Peyer's patch (tissue), 4 donors: ENCODE results near the gene CDK1. TPM values are rescaled to one million over a fixed set of nuclear protein-coding genes. Genes with fewer than 3 reads are reported as not detected.
A peak's percentile ranks its signal among the peaks of the same experiment; 100 is the strongest.

Experiments
- DNase-seq, 3 donors: peaks; one replicate each; pipeline ENCODE4 v3.0.0-alpha.2; 2017 to 2019
- H3K27ac ChIP-seq, 4 donors: fragments of 200-600 bp; sonication (generic); one replicate each; pipeline ENCODE4 v1.5.1; 2016 to 2019
- H3K27me3 ChIP-seq, 2 donors: fragments of 200-600 bp; sonication (generic); one replicate each; pipeline ENCODE4 v1.5.1; 2019
- H3K36me3 ChIP-seq, 3 donors: fragments of 200-600 bp; sonication (generic); one replicate each; pipeline ENCODE4 v1.5.1; 2016 to 2019
- H3K4me1 ChIP-seq, 4 donors: fragments of 200-600 bp; sonication (generic); one replicate each; pipeline ENCODE4 v1.5.1; 2016 to 2019
- H3K4me3 ChIP-seq, 4 donors: fragments of 200-600 bp; sonication (generic); 1 replicate in 3 of 4; 2 replicates in 1 of 4; pipeline ENCODE4 v1.5.1; 2016 to 2019; ENCODE audit warnings: mild to moderate bottlenecking in 1 of 4
- H3K9me3 ChIP-seq, 4 donors: fragments of 200-600 bp; sonication (generic); one replicate each; pipeline ENCODE4 v1.5.1; 2016 to 2019; ENCODE audit warnings: mild to moderate bottlenecking in 1 of 4
- CTCF ChIP-seq, 6 experiments: fragments of 450-650 bp in 4 of 6; fragments of 200-600 bp in 2 of 6; sonication (generic) in 1 of 6; IDR thresholded peaks; one replicate each; pipeline ENCODE4 v1.5.1; 2017 to 2019; ENCODE audit warnings: antibody characterized with exemption in 6 of 6, mild to moderate bottlenecking in 3 of 6, moderate library complexity in 1 of 6
- POLR2A ChIP-seq, 2 donors: fragments of 450-650 bp; IDR thresholded peaks; one replicate each; pipeline ENCODE4 v1.5.1; 2017; ENCODE audit warnings: antibody characterized with exemption in 2 of 2, mild to moderate bottlenecking in 2 of 2, moderate library complexity in 2 of 2
- total RNA-seq, 4 donors: library from RNA; depleted of rRNA; stranded (reverse); fragments of >200 nt; gene quantifications; one replicate each; pipeline ENCODE4 v1.1.0, GENCODE V29; 2016

CDK1 gene
- total RNA-seq, 4 donors from 2014 or later: 3.2 to 19.8 (median 8.4) TPM

DNA sequence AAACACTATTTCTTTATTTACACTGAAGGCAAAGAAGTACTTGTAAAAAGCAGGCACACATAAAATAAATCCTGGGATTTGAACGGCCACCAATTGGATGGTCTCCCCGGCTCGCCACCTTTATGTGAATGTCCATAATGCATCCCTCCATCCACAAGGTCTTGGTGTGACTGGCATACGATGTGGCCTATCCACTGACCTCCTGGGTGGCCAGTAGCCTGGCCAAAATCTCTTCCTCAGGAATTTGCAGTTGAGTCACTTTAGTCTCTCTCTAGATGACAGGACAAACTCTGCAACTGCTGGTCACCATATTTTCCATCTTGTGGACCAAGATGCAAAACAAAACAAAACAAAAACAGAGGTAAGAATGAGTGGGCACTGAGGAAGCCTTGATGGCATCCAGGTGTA is 39.1 kb downstream of the CDK1 start:
- TF ChIP-seq CTCF (IDR thresholded peaks at IDR 0.05) (no peak), POLR2A (IDR thresholded peaks at IDR 0.05) (no peak)
- no peaks in the 10 kb centered on the region for H3K36me3 ChIP-seq
- no peaks in the 10 kb centered on the region for H3K9me3 ChIP-seq
- H3K27me3 ChIP-seq: no peaks in the 10 kb centered on the region
- no peak for DNase-seq
- peaks cover 0 to 8% (median 0%) of the 10 kb centered on the region in 4 donors for H3K4me1 ChIP-seq
- H3K4me3 ChIP-seq: no peak overlapping the region
- peak overlapping the region in 2 of 4 donors; percentile 10 to 37 for H3K27ac ChIP-seq

- Histone ChIP-seq H3K27me3 (no peaks in the 10 kb centered on the region), H3K36me3 (no peaks in the 10 kb centered on the region), H3K9me3 (no peaks in the 10 kb centered on the region), H3K27ac (peak overlapping the region in 2 of 4 donors; percentile 10 to 37), H3K4me3 (no peak overlapping the region), H3K4me1 (peaks cover 0 to 8% (median 0%) of the 10 kb centered on the region in 4 donors)
- DNase-seq: no peak
- TF ChIP-seq POLR2A (IDR thresholded peaks at IDR 0.05): no peak
- no peak for TF ChIP-seq CTCF (IDR thresholded peaks at IDR 0.05)
Observed at GRCh38 chr10:60818134-60818770, 40.0 kb downstream of the CDK1 start.

- H3K9me3 ChIP-seq: no peaks in the 10 kb centered on the region
- H3K4me1 ChIP-seq: peaks cover 0 to 8% (median 0%) of the 10 kb centered on the region in 4 donors
- DNase-seq: no peak
- H3K27me3 ChIP-seq: no peaks in the 10 kb centered on the region
- peak overlapping the region in 1 of 4 donors; percentile 44 for H3K27ac ChIP-seq
- no peak for TF ChIP-seq POLR2A (IDR thresholded peaks at IDR 0.05)
- no peaks in the 10 kb centered on the region for H3K36me3 ChIP-seq
- no peak overlapping the region for H3K4me3 ChIP-seq
Observed at GRCh38 chr10:60819271-60819670, 41.0 kb downstream of the CDK1 start.

GRCh38 chr10:60820093-60820754 is 41.9 kb downstream of the CDK1 start:
- no peak overlapping the region for H3K27ac ChIP-seq
- no peaks in the 10 kb centered on the region for H3K27me3 ChIP-seq
- peaks cover 0 to 8% (median 0%) of the 10 kb centered on the region in 4 donors for H3K4me1 ChIP-seq
- peak in 2 of 6 experiments; percentile 8 to 19 for TF ChIP-seq CTCF (IDR thresholded peaks at IDR 0.05)
- no peak for TF ChIP-seq POLR2A (IDR thresholded peaks at IDR 0.05)
- H3K9me3 ChIP-seq: no peaks in the 10 kb centered on the region
- no peak for DNase-seq
- H3K36me3 ChIP-seq: no peaks in the 10 kb centered on the region
- no peak overlapping the region for H3K4me3 ChIP-seq

DNA sequence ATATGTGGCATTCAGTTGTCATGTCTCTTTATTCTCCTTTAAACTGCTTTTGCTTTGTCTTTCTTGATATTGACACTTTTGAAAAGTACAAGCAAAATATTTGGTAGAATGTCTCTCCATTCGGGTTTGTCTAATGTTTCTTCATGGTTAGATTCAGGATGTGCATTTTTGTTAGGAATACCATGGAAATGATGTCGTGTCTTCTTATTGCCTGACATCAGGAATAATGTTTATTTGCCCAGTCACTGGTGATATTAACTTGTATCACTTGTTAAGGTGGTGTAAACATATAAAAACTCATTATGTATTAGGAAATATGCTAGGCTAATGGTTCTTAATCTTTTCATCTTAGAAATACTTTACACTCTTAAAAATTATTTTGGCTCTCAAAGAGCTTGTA is 43.4 kb downstream of the CDK1 start:
- no peak for DNase-seq
- Histone ChIP-seq H3K27ac (no peak overlapping the region), H3K4me3 (no peak overlapping the region), H3K36me3 (no peaks in the 10 kb centered on the region), H3K27me3 (no peaks in the 10 kb centered on the region), H3K9me3 (no peaks in the 10 kb centered on the region), H3K4me1 (peaks cover 0 to 8% (median 0%) of the 10 kb centered on the region in 4 donors)
- no peak for TF ChIP-seq POLR2A (IDR thresholded peaks at IDR 0.05)
- no peak for TF ChIP-seq CTCF (IDR thresholded peaks at IDR 0.05)

- H3K9me3 ChIP-seq: no peaks in the 10 kb centered on the region
- DNase-seq: no peak
- no peaks in the 10 kb centered on the region for H3K27me3 ChIP-seq
- peaks cover 0 to 8% (median 0%) of the 10 kb centered on the region in 4 donors for H3K4me1 ChIP-seq
- TF ChIP-seq POLR2A (IDR thresholded peaks at IDR 0.05) (no peak), CTCF (IDR thresholded peaks at IDR 0.05) (no peak)
- no peaks in the 10 kb centered on the region for H3K36me3 ChIP-seq
- H3K27ac ChIP-seq: no peak overlapping the region
- no peak overlapping the region for H3K4me3 ChIP-seq
Observed at GRCh38 chr10:60822809-60823208, 44.5 kb downstream of the CDK1 start.
